IPS DF 4.7 (cell line): ENCODE data around the gene SNAPC4.

Source experiments
- DNase-seq: peaks from one replicate; pipeline ENCODE4 v3.0.0-alpha.2; 2013; ENCODE audit warnings: low spot score; ENCODE audit errors: extremely low read depth

SNAPC4 gene

DNA sequence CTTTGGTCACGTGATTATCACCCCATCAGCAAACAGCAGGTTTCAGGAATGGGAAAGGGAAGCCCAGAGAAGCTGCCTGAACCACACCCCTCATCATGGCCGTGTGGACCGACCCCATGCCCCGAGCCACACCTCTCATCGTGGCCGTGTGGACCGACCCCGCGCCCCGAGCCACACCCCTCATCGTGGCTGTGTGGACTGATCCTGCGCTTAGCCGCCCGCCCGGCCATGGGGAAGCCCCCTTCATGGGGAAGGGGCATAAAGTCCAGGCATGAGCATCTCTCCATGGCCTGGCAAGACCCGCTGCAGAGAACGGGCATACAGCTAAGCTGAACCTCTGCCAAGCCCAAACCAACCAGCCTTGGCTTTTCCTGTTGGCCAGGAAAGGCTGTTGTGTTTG, 6.4 kb downstream of the SNAPC4 start:
- DNase-seq = no peak

DNA sequence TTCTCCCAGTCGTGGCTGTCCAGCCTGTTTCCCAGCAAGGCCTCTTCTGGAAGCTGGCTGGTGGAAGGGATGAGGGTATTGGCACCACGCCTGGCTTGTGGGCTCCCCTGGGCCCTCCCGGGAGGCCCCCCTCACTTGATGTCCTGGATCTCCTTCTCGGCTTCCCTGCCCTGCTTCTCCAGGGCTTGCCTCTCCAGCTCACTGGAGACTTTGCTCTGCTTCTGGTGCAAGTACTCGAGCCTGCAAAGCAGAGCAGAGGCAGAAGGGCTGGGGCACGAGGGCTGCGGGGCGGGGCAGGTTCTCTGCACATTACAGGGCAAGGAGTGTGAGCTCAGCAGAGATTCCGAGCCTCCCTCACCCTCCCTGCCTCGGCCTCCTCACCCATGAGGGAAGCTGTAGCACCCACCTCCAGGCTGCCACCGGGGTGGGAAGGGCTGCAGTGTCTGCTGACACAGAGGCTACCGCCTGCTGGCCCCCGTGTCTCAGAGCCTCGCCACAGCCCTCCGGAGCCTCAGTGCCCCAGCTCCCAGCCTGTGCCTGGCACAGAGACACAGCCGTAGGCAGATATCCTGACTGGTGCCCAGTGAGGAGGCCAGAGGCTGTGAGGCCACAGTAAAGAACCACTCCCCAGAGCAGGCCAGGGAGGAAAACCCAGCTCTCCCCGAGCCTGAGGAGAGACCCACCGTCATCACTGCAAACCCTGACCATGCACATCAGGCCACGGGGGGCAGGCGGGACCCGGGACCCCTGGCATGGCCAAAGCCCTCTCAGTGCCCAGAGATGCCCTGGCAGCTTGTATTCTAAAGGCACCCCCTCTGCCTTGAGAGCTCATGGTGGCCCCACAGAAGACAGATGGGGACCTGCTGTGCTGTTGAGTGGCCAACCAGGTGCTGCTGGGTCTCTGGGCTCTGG, 7.2 kb downstream of the SNAPC4 start:
- no peak for DNase-seq

GRCh38 chr9:136391737-136392537, 8.0 kb downstream of the SNAPC4 start:
- DNase-seq = no peak

DNA sequence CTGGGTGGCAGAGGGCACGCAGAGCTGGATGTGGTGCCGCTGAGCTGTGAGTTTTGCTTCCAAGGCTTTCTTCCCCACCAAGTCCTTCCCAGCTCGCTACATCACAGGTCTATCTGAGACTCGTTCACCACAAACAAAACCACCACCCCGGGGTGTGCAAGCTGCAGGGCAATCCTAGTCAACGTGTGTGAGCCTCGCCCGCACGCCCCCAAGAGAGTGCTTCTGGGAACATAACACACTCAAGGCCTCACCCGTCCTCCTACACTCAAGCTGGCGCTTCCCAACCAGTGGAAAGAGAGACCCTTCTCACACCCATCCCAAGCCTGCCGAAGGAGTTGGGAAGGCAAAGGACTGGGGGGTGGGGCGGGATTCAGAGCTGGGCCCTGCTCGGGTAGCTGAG, 10.6 kb downstream of the SNAPC4 start:
- DNase-seq = no peak

DNA sequence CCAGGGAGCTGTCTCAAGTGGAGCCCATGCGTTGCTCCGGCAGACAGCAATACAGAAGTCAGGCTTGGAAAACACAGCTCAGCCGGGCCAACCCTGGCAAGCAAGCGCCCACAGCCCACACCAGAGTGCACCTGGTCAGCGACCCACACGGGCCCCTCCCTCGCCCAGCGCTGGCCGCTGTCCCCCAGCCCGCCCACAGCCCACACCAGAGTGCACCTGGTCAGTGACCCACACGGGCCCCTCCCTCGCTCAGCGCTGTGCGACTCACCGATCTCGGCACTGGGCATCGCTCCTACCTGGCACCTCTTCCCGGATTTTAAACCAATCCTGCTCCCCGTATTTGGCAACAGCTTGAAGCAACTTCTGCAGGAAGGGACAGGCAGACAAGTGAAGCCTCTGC, 12.8 kb downstream of the SNAPC4 start:
- DNase-seq = no peak

GRCh38 chr9:136386018-136386417, 14.0 kb downstream of the SNAPC4 start:
- DNase-seq = no peak

DNA sequence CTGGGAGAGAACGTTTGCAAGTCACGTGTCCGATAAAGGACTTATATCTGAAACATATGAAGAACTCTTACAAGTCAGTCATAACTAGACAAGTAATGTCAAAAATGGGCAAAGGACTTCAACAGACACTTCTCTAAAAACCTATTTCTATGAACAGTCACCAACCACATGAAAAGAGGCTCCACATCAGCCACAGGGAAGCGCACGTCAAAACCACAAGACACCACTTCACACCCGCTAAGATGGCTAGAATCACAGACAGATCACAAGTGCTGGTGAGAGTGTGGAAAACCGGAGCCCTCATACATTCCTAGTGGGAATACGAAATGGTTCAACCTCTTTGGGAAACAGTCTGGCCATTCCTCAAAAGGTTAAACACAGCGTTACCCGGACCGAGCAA, 15.0 kb downstream of the SNAPC4 start:
- no peak for DNase-seq

DNA sequence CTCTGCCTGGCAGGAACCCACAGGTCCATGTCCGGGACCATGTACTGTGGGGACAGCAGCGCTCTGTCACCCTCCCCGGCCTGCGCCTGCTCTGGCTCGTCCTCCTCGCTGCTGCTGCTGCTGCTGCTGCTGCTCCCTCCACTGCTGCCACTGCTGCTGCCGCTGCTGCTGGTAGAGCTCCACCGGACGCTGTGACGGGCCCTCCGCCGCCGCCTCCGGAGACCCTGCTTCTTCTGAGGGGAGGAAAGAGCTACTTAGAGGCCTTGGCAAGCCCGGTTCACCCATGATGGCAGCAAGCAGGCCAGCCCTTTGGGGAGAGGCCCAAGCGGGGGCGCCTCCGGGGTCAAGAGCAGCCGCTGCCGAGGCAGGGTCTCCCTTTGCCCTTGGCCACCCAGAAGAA, 16.5 kb downstream of the SNAPC4 start:
- no peak for DNase-seq

GRCh38 chr9:136381966-136382513, 17.9 kb downstream of the SNAPC4 start:
- DNase-seq = no peak

- DNase-seq = no peak
These were observed 18.7 kb downstream of the SNAPC4 start for GRCh38 chr9:136381311-136381710.

GRCh38 chr9:136380381-136380780, 19.6 kb downstream of the SNAPC4 start:
- no peak for DNase-seq

GRCh38 chr9:136379891-136380290, 20.1 kb downstream of the SNAPC4 start:
- DNase-seq = no peak

DNA sequence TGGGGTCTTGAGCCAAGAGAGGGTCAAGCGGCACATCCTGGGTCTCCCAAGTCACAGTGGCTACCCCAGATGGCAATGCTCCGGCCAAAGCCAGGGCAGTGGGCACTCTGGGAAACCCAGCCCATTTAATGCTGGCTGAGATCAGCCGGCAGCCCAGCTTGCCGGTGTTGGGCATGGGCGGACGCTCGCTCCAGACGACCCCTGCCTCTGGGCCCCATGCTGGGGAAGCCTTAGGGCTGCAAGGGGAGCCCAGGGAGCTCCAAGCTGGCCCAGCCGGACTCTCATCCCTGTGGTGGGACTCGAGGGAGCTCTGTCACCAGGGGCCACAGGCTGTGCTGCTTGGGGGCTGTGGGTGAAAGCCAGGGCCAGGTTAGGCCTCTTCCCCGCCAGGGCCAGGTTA, 20.6 kb downstream of the SNAPC4 start:
- DNase-seq = no peak

GRCh38 chr9:136379003-136379287, 21.0 kb downstream of the SNAPC4 start:
- no peak for DNase-seq

DNA sequence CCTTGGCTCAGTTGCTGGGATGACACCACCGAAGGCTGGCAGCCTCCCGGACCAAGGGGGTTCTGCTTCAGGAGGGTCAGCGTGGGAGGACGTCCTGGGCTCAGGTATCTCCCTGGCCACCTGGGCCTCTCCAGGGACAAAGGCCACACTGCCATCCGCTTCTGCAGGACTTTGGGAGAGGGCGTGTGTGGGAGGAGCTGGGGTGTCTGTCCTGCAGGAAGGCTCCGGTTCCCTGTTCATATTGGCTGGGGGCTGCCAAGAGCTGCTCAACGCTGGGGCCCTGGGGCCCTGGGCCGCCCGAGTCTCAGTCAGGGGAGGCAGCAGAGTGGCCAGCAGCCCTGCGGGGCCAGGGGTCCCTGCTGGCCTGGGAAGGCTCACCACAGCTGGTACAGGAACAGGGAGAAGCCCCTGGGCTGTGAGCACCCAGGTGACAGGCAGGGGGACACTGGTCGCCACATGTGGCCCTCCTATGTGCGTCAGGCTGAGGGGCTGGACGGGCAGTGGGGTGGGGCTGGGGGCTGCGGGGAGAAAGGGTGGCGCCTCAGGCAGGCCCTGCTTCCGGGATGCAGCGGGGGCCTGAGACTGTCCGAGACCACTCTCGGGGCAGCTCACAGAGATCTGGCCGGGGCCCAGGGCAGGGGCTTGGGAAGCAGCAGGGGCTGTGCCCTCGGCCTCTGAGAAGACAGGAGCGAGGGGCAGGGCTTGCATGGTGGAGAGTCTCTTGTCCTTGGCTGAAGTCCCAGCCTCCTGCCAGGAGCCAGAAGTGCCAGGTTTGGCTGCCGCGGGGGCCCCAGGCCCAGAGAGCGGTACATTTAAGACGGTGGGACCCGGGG, 21.6 kb downstream of the SNAPC4 start:
- no peak for DNase-seq

- no peak for DNase-seq
These were observed 22.4 kb downstream of the SNAPC4 start for GRCh38 chr9:136377341-136378169.

- no peak for DNase-seq
These were observed 23.5 kb downstream of the SNAPC4 start for GRCh38 chr9:136376457-136376856.

- DNase-seq = no peak
These were observed 24.9 kb downstream of the SNAPC4 start for GRCh38 chr9:136375096-136375495.

DNA sequence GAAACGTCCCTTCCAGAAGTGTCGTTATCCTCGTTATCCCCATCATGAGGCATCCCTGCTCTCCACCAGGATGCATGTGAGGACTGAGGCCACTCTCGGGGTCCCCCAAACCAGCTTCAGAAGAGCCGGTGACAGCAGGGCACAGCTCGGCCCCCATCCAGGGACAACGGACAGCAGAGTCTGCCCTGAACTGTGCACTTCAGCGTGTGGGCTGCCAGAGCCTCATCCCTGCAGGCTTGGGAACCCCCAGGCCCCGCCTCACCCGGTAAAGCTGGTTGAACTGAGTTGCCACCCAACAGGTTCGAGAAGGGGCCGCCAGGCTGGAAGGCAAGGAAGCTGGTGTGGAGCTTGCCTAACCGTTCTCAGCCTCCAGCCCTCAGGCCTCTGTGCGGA, 25.8 kb downstream of the SNAPC4 start:
- DNase-seq = no peak

DNA sequence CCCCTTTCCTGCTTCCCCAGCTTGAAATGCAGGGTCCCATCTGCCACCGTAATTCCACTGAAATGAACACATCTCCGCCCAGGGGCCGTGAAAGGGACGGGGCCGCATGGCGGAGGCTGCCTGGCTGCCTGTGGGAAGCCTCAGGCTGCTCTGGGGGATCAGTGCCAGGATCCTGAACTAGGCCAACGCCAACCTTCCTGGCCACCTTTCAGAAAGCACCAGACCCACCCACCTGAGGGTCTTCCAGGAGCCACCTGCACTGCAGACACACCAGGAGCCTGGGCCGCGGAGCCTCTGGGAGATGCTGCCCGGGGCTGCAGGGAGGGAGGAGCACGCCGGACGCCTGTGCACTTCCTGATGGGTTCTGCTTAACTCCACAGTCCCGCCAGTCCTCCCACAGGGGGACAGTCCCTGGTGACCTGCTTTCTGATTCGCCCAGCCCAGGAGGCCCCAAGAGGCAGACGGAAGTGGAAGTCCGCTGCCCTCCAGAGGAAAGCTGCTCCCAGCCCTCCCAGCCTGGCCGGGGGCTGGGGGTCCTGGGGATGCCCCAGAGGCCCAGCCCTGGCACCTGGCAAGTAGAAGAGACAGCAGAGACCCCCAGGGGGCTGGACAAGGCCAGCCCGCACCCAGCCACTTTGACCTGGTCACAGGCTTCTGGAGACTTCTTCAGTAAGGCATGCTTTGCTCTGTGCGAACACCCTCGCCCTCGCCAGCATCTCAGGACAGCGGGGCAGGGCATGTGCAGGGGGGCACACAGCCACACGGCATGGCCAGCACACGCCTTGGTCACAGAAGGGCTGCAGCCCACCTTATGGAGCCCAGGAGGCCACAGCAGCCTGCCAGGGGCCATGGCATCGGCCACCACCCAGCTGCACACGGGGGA, 26.4 kb downstream of the SNAPC4 start, which contains the start of gene CARD9:
TSS of gene CARD9 (minus strand) at position 370 of the 883 bp plus-strand sequence. CDS start 1,591 bp downstream, outside the sequence.
- DNase-seq = no peak
